Mesenchymal stem cell (in vitro differentiated cells and primary cell): Measurements from ENCODE around the gene SLC35D2.
A peak's percentile ranks its signal among the peaks of the same experiment; 100 is the strongest.
"Not testable (repeated sequence)": the region's sequence is repeated elsewhere in the genome, so short reads cannot be mapped to it uniquely, and the experiment has no call there.

Experiments used
- DNase-seq: peaks from one replicate; pipeline ENCODE4 v3.0.0-alpha.2; 2013
- H2AFZ ChIP-seq: one replicate; pipeline ENCODE4 v1.6.1; 2013; ENCODE audit warnings: low read depth, mild to moderate bottlenecking, control low read depth, inconsistent platforms, low read length, moderate library complexity
- H2AK5ac ChIP-seq: 2 replicates; pipeline ENCODE4 v1.6.1; 2013; ENCODE audit warnings: low read length, moderate library complexity, mild to moderate bottlenecking, inconsistent platforms; ENCODE audit not compliant: severe bottlenecking
- H2BK120ac ChIP-seq: one replicate; pipeline ENCODE4 v1.6.1; 2013; ENCODE audit warnings: low read depth, mild to moderate bottlenecking, inconsistent platforms, low read length, moderate library complexity
- H2BK12ac ChIP-seq, 2 experiments: one replicate each; pipeline ENCODE4 v1.6.1; 2013; ENCODE audit warnings: inconsistent platforms in 2 of 2, low read length in 2 of 2, mild to moderate bottlenecking in 2 of 2, moderate library complexity in 2 of 2, control low read depth in 1 of 2
- H2BK15ac ChIP-seq: one replicate; pipeline ENCODE4 v1.6.1; 2013; ENCODE audit warnings: mild to moderate bottlenecking, low read depth, inconsistent platforms; ENCODE audit not compliant: poor library complexity, severe bottlenecking
- H2BK5ac ChIP-seq: 2 replicates; pipeline ENCODE4 v1.6.1; 2013; ENCODE audit warnings: low read depth, mild to moderate bottlenecking, low read length, control low read depth, inconsistent platforms; ENCODE audit not compliant: poor library complexity, severe bottlenecking
- H3K14ac ChIP-seq, 2 experiments: one replicate each; pipeline ENCODE4 v1.6.1; 2013; ENCODE audit warnings: inconsistent platforms in 2 of 2, low read length in 2 of 2, control low read depth in 1 of 2, mild to moderate bottlenecking in 1 of 2, moderate library complexity in 1 of 2
- H3K18ac ChIP-seq, 2 experiments: one replicate each; pipeline ENCODE4 v1.6.1; 2013; ENCODE audit warnings: inconsistent platforms in 2 of 2, low read length in 2 of 2, control low read depth in 1 of 2, low read depth in 1 of 2, mild to moderate bottlenecking in 1 of 2
- H3K23ac ChIP-seq, 2 experiments: one replicate each; pipeline ENCODE4 v1.6.1; 2013; ENCODE audit warnings: inconsistent platforms in 2 of 2, low read length in 2 of 2, mild to moderate bottlenecking in 2 of 2, moderate library complexity in 2 of 2, control low read depth in 1 of 2
- H3K27ac ChIP-seq: 2 replicates; pipeline ENCODE4 v1.5.1; 2013; ENCODE audit warnings: mild to moderate bottlenecking, moderate library complexity, low read length, control low read depth, inconsistent platforms; ENCODE audit not compliant: poor library complexity, severe bottlenecking
- H3K27me3 ChIP-seq, 2 experiments: 2 replicates each; pipeline versions ENCODE4 v1.6.1 to v1.7.0; 2013; ENCODE audit warnings: low read length in 2 of 2, mild to moderate bottlenecking in 2 of 2, moderate library complexity in 2 of 2, control low read depth in 1 of 2, inconsistent platforms in 1 of 2; ENCODE audit not compliant: control insufficient read depth in 1 of 2, insufficient read depth in 1 of 2
- H3K36me3 ChIP-seq, 2 experiments: 2 replicates each; pipeline versions ENCODE4 v1.6.1 to v1.7.0; 2013; ENCODE audit warnings: low read length in 2 of 2, control low read depth in 1 of 2, inconsistent platforms in 1 of 2, low read depth in 1 of 2, mild to moderate bottlenecking in 1 of 2; ENCODE audit not compliant: insufficient read depth in 2 of 2, control insufficient read depth in 1 of 2
- H3K4ac ChIP-seq, 2 experiments: one replicate each; pipeline ENCODE4 v1.6.1; 2013; ENCODE audit warnings: inconsistent platforms in 2 of 2, low read length in 2 of 2, mild to moderate bottlenecking in 2 of 2, moderate library complexity in 2 of 2, control low read depth in 1 of 2, low read depth in 1 of 2
- H3K4me1 ChIP-seq: 2 replicates; pipeline ENCODE4 v1.6.1; 2013; ENCODE audit warnings: low read depth, low read length, control low read depth; ENCODE audit not compliant: control insufficient read depth, insufficient read depth
- H3K4me2 ChIP-seq: 2 replicates; pipeline ENCODE4 v1.6.1; 2013; ENCODE audit warnings: low read length, mild to moderate bottlenecking, inconsistent platforms; ENCODE audit not compliant: poor library complexity, severe bottlenecking
- H3K4me3 ChIP-seq, 2 experiments: 2 replicates each; pipeline versions ENCODE4 v1.5.1 to v1.7.0; 2013; ENCODE audit warnings: low read length in 2 of 2, mild to moderate bottlenecking in 2 of 2, control low read depth in 1 of 2, low read depth in 1 of 2; ENCODE audit not compliant: insufficient read depth in 1 of 2
- H3K79me1 ChIP-seq: replicated peaks from 2 replicates; pipeline ENCODE4 v1.6.1; 2013; ENCODE audit warnings: mild to moderate bottlenecking, control low read depth, low read length, inconsistent platforms; ENCODE audit not compliant: poor library complexity, severe bottlenecking
- H3K9ac ChIP-seq: 2 replicates; pipeline ENCODE4 v1.7.0; 2013; ENCODE audit warnings: mild to moderate bottlenecking, low read length, moderate library complexity
- H3K9me3 ChIP-seq: 2 replicates; pipeline ENCODE4 v1.7.0; 2013; ENCODE audit warnings: mild to moderate bottlenecking, low read length; ENCODE audit not compliant: control insufficient read depth
- H4K8ac ChIP-seq: one replicate; pipeline ENCODE4 v1.6.1; 2013; ENCODE audit warnings: inconsistent platforms, mild to moderate bottlenecking, low read length, moderate library complexity
- H4K91ac ChIP-seq: one replicate; pipeline ENCODE4 v1.6.1; 2013; ENCODE audit warnings: mild to moderate bottlenecking, low read length, inconsistent platforms
- WGBS: methylation state at CpG from one replicate; pipeline ENCODE4 v1.1.7; 2013; ENCODE audit warnings: mixed read lengths; 5-methylcytosine and 5-hydroxymethylcytosine counted together

Gene SLC35D2

GRCh38 chr9:96360523-96360922 is 23.0 kb downstream of the SLC35D2 start:
- DNase-seq, H3K4me2 ChIP-seq, H2BK5ac ChIP-seq, H2BK12ac ChIP-seq, H3K27me3 ChIP-seq, H3K4me3 ChIP-seq, H2AK5ac ChIP-seq, H3K14ac ChIP-seq, H2BK120ac ChIP-seq, H3K18ac ChIP-seq, H4K8ac ChIP-seq, H3K4me1 ChIP-seq, H3K9ac ChIP-seq, H2AFZ ChIP-seq, H3K9me3 ChIP-seq, H3K4ac ChIP-seq, H3K27ac ChIP-seq, H2BK15ac ChIP-seq, H3K23ac ChIP-seq, H4K91ac ChIP-seq: not testable (repeated sequence)
- H3K79me1 ChIP-seq: peaks cover 21% of the 10 kb centered on the region
- H3K36me3 ChIP-seq: peaks cover 20 to 68% of the 10 kb centered on the region in 2 experiments
- WGBS: 100% methylated on average over 2 of the region's 6 CpGs

DNA sequence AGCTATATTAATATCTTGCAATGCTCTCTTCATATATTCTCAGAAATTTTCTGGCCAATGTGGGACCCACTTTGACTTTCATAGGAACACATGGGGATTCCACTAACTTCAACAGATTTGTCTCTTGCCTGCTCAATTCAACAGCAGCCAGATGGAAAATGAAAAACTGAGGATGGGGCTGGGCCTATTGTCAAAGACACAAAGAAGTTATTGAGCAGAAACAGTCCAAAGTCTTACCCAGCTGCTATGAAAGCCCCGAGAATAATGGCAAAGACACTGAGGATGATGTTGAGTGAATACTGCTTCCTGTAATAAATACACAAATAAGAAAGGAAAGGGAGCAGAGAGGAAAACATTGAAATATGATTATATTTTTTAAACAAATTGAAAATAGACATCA is 32.6 kb downstream of the SLC35D2 start:
- no peak overlapping the region for H2AFZ ChIP-seq
- H3K4me3 ChIP-seq: no peak overlapping the region
- H2BK120ac ChIP-seq: no peak overlapping the region
- no peak overlapping the region for H3K4ac ChIP-seq
- H2AK5ac ChIP-seq: no peak overlapping the region
- no peak overlapping the region for H4K91ac ChIP-seq
- H3K14ac ChIP-seq: no peak overlapping the region
- H2BK15ac ChIP-seq: no peak overlapping the region
- H3K27me3 ChIP-seq: no peaks in the 10 kb centered on the region
- no peak overlapping the region for H2BK5ac ChIP-seq
- H3K18ac ChIP-seq: no peak overlapping the region
- H3K23ac ChIP-seq: no peak overlapping the region
- no peak overlapping the region for H3K27ac ChIP-seq
- H3K36me3 ChIP-seq: peaks cover 28 to 55% of the 10 kb centered on the region in 2 experiments
- DNase-seq: no peak
- no peak overlapping the region for H3K4me2 ChIP-seq
- no peaks in the 10 kb centered on the region for H3K4me1 ChIP-seq
- no peak overlapping the region for H3K9ac ChIP-seq
- WGBS: no CpG with 5 or more reads among the region's 1 CpG
- no peak overlapping the region for H2BK12ac ChIP-seq
- H3K79me1 ChIP-seq: peaks cover 10% of the 10 kb centered on the region
- H3K9me3 ChIP-seq: peaks cover 5% of the 10 kb centered on the region
- H4K8ac ChIP-seq: no peak overlapping the region

GRCh38 chr9:96348261-96348660 is 35.2 kb downstream of the SLC35D2 start:
- Histone ChIP-seq H3K4me2 (no peak overlapping the region), H3K27ac (no peak overlapping the region), H2BK12ac (no peak overlapping the region), H2AFZ (no peak overlapping the region), H2BK5ac (no peak overlapping the region), H3K36me3 (peaks cover 21 to 39% of the 10 kb centered on the region in 2 experiments), H2BK120ac (no peak overlapping the region), H3K9ac (no peak overlapping the region), H3K4ac (no peak overlapping the region), H3K4me1 (peaks cover 3% of the 10 kb centered on the region), H3K18ac (no peak overlapping the region), H4K91ac (no peak overlapping the region), H4K8ac (no peak overlapping the region), H3K27me3 (no peaks in the 10 kb centered on the region), H3K14ac (no peak overlapping the region), H3K9me3 (peaks cover 5% of the 10 kb centered on the region), H2AK5ac (no peak overlapping the region), H3K23ac (no peak overlapping the region), H3K79me1 (peaks cover 3% of the 10 kb centered on the region), H3K4me3 (no peak overlapping the region), H2BK15ac (no peak overlapping the region)
- no peak for DNase-seq
- WGBS: 100% methylated on average over 5 of the region's 5 CpGs

- Histone ChIP-seq H3K14ac (no peak overlapping the region), H2BK120ac (no peak overlapping the region), H4K91ac (peak overlapping the region; percentile 52), H2BK12ac (peak overlapping the region; percentile 38 to 90), H3K4me1 (peaks cover 6% of the 10 kb centered on the region), H3K4me3 (no peak overlapping the region), H3K36me3 (peaks cover 21 to 36% of the 10 kb centered on the region in 2 experiments), H2BK5ac (peak overlapping the region; percentile 14), H3K4ac (no peak overlapping the region), H3K79me1 (peaks cover 10% of the 10 kb centered on the region), H3K23ac (no peak overlapping the region), H3K18ac (peak overlapping the region in 1 of 2 experiments; percentile 64), H3K27ac (peak overlapping the region; percentile 57), H4K8ac (peak overlapping the region; percentile 27), H2BK15ac (no peak overlapping the region), H3K9ac (no peak overlapping the region), H2AK5ac (peak overlapping the region; percentile 91), H3K9me3 (peaks cover 5% of the 10 kb centered on the region), H3K4me2 (no peak overlapping the region), H3K27me3 (no peaks in the 10 kb centered on the region), H2AFZ (no peak overlapping the region)
- 99% methylated on average over 9 of the region's 9 CpGs for WGBS
- no peak for DNase-seq
Measured at GRCh38 chr9:96345551-96345950, 38.0 kb downstream of the SLC35D2 start.
